ENCODE results near the gene FAM171A2.
A peak's percentile ranks its signal among the peaks of the same experiment; 100 is the strongest.

FAM171A2 gene

GRCh38 chr17:44317545-44317944 is 46.1 kb downstream of the FAM171A2 start:
- Histone ChIP-seq H3F3A (ENCODE audit: insufficient read depth, low read length) (0 out of 2 replicates have a peak, but pooled peaks cover 4% of the 10 kb centered on the region), H3K9me2 (replicated peaks; ENCODE audit: insufficient read depth, low read length) (no peaks in the 10 kb centered on the region), H3K9me3 (replicated peaks; ENCODE audit: insufficient read depth, low read length) (no peaks in the 10 kb centered on the region), H3K4me1 (ENCODE audit: low read length) (no peaks in the 10 kb centered on the region), H3K4me2 (ENCODE audit: low read depth, low read length) (no peak overlapping the region), H3K27me3 (replicated peaks; ENCODE audit: insufficient read depth, low read length) (peaks cover 30% of the 10 kb centered on the region), H3K27ac (ENCODE audit: low read length) (no peak overlapping the region), H4K20me1 (ENCODE audit: insufficient read depth, low read length) (no peaks in the 10 kb centered on the region), H3K36me3 (replicated peaks; ENCODE audit: insufficient read depth, low read length) (no peaks in the 10 kb centered on the region; the same call in 1 of the 2 replicates), H3K4me3 (ENCODE audit: low read length) (no peak overlapping the region), H3K9ac (ENCODE audit: low read length) (no peak overlapping the region), H3K79me2 (ENCODE audit: low read length) (peaks cover 5% of the 10 kb centered on the region), H2AFZ (ENCODE audit: low read length) (no peak overlapping the region)
- TF ChIP-seq EZH2phosphoT487 (IDR thresholded peaks at IDR 0.05; ENCODE audit: low read length), result no peak
- TF ChIP-seq EZH2 (optimal IDR thresholded peaks at IDR 0.05; ENCODE audit: low read depth, low read length), result no peak
- no peak for TF ChIP-seq CTCF (IDR thresholded peaks at IDR 0.05; ENCODE audit: low read length)
- no peak for DNase-seq

GRCh38 chr17:44315760-44316731 is 47.6 kb downstream of the FAM171A2 start:
- TF ChIP-seq CTCF (IDR thresholded peaks at IDR 0.05; ENCODE audit: low read length) (no peak), EZH2 (optimal IDR thresholded peaks at IDR 0.05; ENCODE audit: low read depth, low read length) (no peak), EZH2phosphoT487 (IDR thresholded peaks at IDR 0.05; ENCODE audit: low read length) (no peak)
- H3K27ac ChIP-seq (ENCODE audit: low read length), result no peak overlapping the region
- no peak for DNase-seq
- 0 out of 2 replicates have a peak, but pooled peaks cover 4% of the 10 kb centered on the region for H3F3A ChIP-seq (ENCODE audit: insufficient read depth, low read length)
- H3K9me3 ChIP-seq (replicated peaks; ENCODE audit: insufficient read depth, low read length), result no peaks in the 10 kb centered on the region
- H3K4me2 ChIP-seq (ENCODE audit: low read depth, low read length), result no peak overlapping the region; the same call in 1 of the 2 replicates
- no peaks in the 10 kb centered on the region for H3K4me1 ChIP-seq (ENCODE audit: low read length)
- H2AFZ ChIP-seq (ENCODE audit: low read length), result no peak overlapping the region
- no peaks in the 10 kb centered on the region for H4K20me1 ChIP-seq (ENCODE audit: insufficient read depth, low read length)
- H3K9ac ChIP-seq (ENCODE audit: low read length), result no peak overlapping the region
- no peaks in the 10 kb centered on the region for H3K36me3 ChIP-seq (replicated peaks; ENCODE audit: insufficient read depth, low read length)
- H3K4me3 ChIP-seq (ENCODE audit: low read length), result 0 out of 2 replicates have a peak overlapping the region, but pooled peaks have one; percentile 10
- no peaks in the 10 kb centered on the region for H3K9me2 ChIP-seq (replicated peaks; ENCODE audit: insufficient read depth, low read length)
- H3K79me2 ChIP-seq (ENCODE audit: low read length), result no peaks in the 10 kb centered on the region
- H3K27me3 ChIP-seq (replicated peaks; ENCODE audit: insufficient read depth, low read length), result peaks cover 40% of the 10 kb centered on the region

DNA sequence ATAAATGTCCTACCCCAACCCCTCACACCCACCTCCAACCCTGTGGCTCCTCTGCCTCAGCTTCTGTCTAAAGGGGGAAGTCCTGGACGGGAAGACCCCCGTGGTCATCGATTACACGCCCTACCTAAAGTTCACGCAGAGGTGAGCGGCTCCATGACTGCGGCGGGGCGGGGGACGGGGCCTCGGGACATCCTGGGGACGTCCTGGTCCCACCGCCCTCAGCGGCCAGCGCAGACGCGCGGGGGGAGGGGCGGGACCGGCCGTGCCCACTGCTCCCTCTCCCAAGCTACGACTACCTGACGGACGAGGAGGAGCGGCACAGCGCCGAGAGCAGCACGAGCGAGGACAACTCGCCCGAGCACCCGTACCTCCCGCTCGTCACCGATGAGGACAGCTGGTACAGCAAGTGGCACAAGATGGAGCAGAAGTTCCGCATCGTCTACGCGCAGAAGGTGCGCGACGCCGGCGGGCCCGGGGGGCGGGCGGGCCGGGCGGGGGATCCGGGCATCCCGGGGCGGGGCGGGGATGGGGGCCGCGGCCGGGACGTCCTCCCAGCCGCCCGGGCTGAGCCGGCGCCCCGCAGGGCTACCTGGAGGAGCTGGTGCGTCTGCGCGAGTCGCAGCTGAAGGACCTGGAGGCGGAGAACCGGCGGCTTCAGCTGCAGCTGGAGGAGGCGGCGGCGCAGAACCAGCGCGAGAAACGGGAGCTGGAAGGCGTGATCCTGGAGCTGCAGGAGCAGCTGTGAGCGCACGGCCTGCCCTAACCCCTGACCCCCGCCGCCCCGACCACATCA is 48.6 kb downstream of the FAM171A2 start:
- Histone ChIP-seq H3K79me2 (ENCODE audit: low read length) (no peaks in the 10 kb centered on the region), H4K20me1 (ENCODE audit: insufficient read depth, low read length) (no peaks in the 10 kb centered on the region), H3K27ac (ENCODE audit: low read length) (no peak overlapping the region), H3K9me2 (replicated peaks; ENCODE audit: insufficient read depth, low read length) (no peaks in the 10 kb centered on the region), H3K4me2 (ENCODE audit: low read depth, low read length) (peak overlapping the region; percentile 24; the same call in 1 of the 2 replicates), H3F3A (ENCODE audit: insufficient read depth, low read length) (0 out of 2 replicates have a peak, but pooled peaks cover 4% of the 10 kb centered on the region), H3K27me3 (replicated peaks; ENCODE audit: insufficient read depth, low read length) (peaks cover 49% of the 10 kb centered on the region), H3K9ac (ENCODE audit: low read length) (no peak overlapping the region), H3K4me1 (ENCODE audit: low read length) (no peaks in the 10 kb centered on the region), H3K36me3 (replicated peaks; ENCODE audit: insufficient read depth, low read length) (no peaks in the 10 kb centered on the region), H3K4me3 (ENCODE audit: low read length) (0 out of 2 replicates have a peak overlapping the region, but pooled peaks have one; percentile 10), H2AFZ (ENCODE audit: low read length) (no peak overlapping the region), H3K9me3 (replicated peaks; ENCODE audit: insufficient read depth, low read length) (no peaks in the 10 kb centered on the region)
- TF ChIP-seq CTCF (IDR thresholded peaks at IDR 0.05; ENCODE audit: low read length) (no peak), EZH2 (optimal IDR thresholded peaks at IDR 0.05; ENCODE audit: low read depth, low read length) (no peak), EZH2phosphoT487 (IDR thresholded peaks at IDR 0.05; ENCODE audit: low read length) (no peak)
- DNase-seq, result peak; percentile 27
